Measurements from ENCODE around the gene ANAPC13. TPM values are rescaled to one million over a fixed set of nuclear protein-coding genes. Genes with fewer than 3 reads are reported as not detected.

ANAPC13 gene
- total and polyA plus RNA-seq, 2 of the 4 experiments (the other 2 are of a cell fraction), result 43.4 to 62.9 TPM

- POLR2A ChIA-PET (ENCODE audit: unreplicated experiment), result interaction anchor here (0.6 kb wide), 1 partner anchor 13 kb away, joined by 3 read pairs; no protein-coding TSS in a partner anchor
- in situ Hi-C loops (cut with MboI; ENCODE audit: low sequenced_read_pairs), result no loop called here
These were observed 26.2 kb downstream of the ANAPC13 start for GRCh38 chr3:134459562-134459961.

More at GRCh38 chr3:134459562-134459961, 26.2 kb downstream of the ANAPC13 start:
- BruUV-seq (replicated peaks), result no TSS peak
- H3K9me3 ChIP-seq (ENCODE audit: control insufficient read depth, insufficient read depth, low read length), result no peaks in the 10 kb centered on the region
- no peak overlapping the region for H3K4me3 ChIP-seq (ENCODE audit: insufficient read depth, low read depth, low read length)
- dilution Hi-C loops (cut with HindIII; ENCODE audit: low sequenced_read_pairs, unreplicated experiment), result no loop called here
- H3K79me1 ChIP-seq (ENCODE audit: low read depth in 1 of 2, low read length in 2 of 2), result peaks cover 2 to 14% of the 10 kb centered on the region in 2 experiments; a peak in 3 of 4 replicates
- peak overlapping the region; percentile 44; the same call in 1 of the 2 replicates for H3K18ac ChIP-seq (ENCODE audit: low read depth, low read length)
- H2AFZ ChIP-seq (replicated peaks; ENCODE audit: low read length, poor library complexity), result no peak overlapping the region
- no peaks in the 10 kb centered on the region for H3K36me3 ChIP-seq (ENCODE audit: control insufficient read depth, insufficient read depth, low read length)
- peak overlapping the region; percentile 75; the same call in 1 of the 2 replicates for H3K23ac ChIP-seq (ENCODE audit: low read depth, low read length)
- H2BK15ac ChIP-seq (ENCODE audit: low read depth, low read length), result peak overlapping the region; percentile 84; the same call in 2 of the 3 replicates
- TF ChIP-seq CTCF (conservative IDR thresholded peaks at IDR 0.05; ENCODE audit: low read depth, low read length) (no peak), BHLHE40 (IDR thresholded peaks at IDR 0.05; ENCODE audit: low read depth, low read length) (no peak), MAFK (IDR thresholded peaks at IDR 0.05; ENCODE audit: low read depth, low read length) (no peak), FOS (IDR thresholded peaks at IDR 0.05; ENCODE audit: low read depth, low read length) (no peak), MAZ (IDR thresholded peaks at IDR 0.05; ENCODE audit: borderline replicate concordance, low read depth, low read length) (no peak), ELK1 (IDR thresholded peaks at IDR 0.05; ENCODE audit: borderline replicate concordance, low read depth, low read length) (no peak), NFE2L2 (IDR thresholded peaks at IDR 0.05; ENCODE audit: low read depth, low read length) (no peak), CHD1 (IDR thresholded peaks at IDR 0.05; ENCODE audit: low read depth, low read length) (no peak), CEBPB (IDR thresholded peaks at IDR 0.05; ENCODE audit: low read depth, low read length) (no peak), MXI1 (IDR thresholded peaks at IDR 0.05; ENCODE audit: borderline replicate concordance, low read depth, low read length) (no peak), SMC3 (IDR thresholded peaks at IDR 0.05; ENCODE audit: low read depth, low read length) (no peak), POLR2A (IDR thresholded peaks at IDR 0.05; ENCODE audit: low read depth, low read length) (no peak), RAD21 (IDR thresholded peaks at IDR 0.05; ENCODE audit: low read length) (no peak)
- peak overlapping the region; percentile 88; the same call in 1 of the 2 replicates for H2AK5ac ChIP-seq (ENCODE audit: low read depth, low read length)
- peaks cover 25% of the 10 kb centered on the region for H3K4me1 ChIP-seq (ENCODE audit: control insufficient read depth, insufficient read depth, low read length)
- H4K20me1 ChIP-seq (ENCODE audit: insufficient read depth, low read length), result no peaks in the 10 kb centered on the region
- H2BK20ac ChIP-seq (ENCODE audit: low read depth, low read length), result peak overlapping the region; percentile 78
- peak overlapping the region; percentile 70 for H4K91ac ChIP-seq (ENCODE audit: insufficient read depth, low read depth, low read length)
- DNase-seq, result no peak
- no peaks in the 10 kb centered on the region for H3K27me3 ChIP-seq (ENCODE audit: control insufficient read depth, insufficient read depth, low read length)
- no peak overlapping the region for H3K27ac ChIP-seq (ENCODE audit: insufficient read depth, low read length)
- no peak overlapping the region for H3K4me2 ChIP-seq (ENCODE audit: low read depth, low read length)
- no peak for ATAC-seq (ENCODE audit: low read depth)
- peak overlapping the region; percentile 77 for H3K4ac ChIP-seq (ENCODE audit: low read depth, low read length)
- peaks cover 17% of the 10 kb centered on the region for H3K9me1 ChIP-seq (ENCODE audit: insufficient read depth, low read length)
- no peak overlapping the region for H3K9ac ChIP-seq (ENCODE audit: low read depth, low read length)
- peak overlapping the region; percentile 39 to 71; a peak in 3 of 4 replicates for H4K8ac ChIP-seq (ENCODE audit: low read depth in 2 of 2, low read length in 2 of 2)
- H3K56ac ChIP-seq (ENCODE audit: extremely low read depth, insufficient read depth, low read length), result no peak overlapping the region
- H2BK120ac ChIP-seq (ENCODE audit: low read depth, low read length), result peak overlapping the region; percentile 85
- H2BK5ac ChIP-seq (ENCODE audit: low read depth, low read length, poor library complexity, severe bottlenecking), result peak overlapping the region; percentile 56
- 0 out of 2 replicates have a peak overlapping the region, but pooled peaks have one; percentile 45 for H3K14ac ChIP-seq (replicated peaks; ENCODE audit: low read depth, low read length)
- CTCF ChIA-PET, result interaction anchor here (0.6 to 0.8 kb wide), 2 partner anchors 14 to 219 kb away, joined by 3 read pairs; no protein-coding TSS in a partner anchor
- intact Hi-C loops (cut with micrococcal nuclease), result no loop called here
- H2AK9ac ChIP-seq (replicated peaks; ENCODE audit: low read depth, low read length, poor library complexity), result no peak overlapping the region
- H4K5ac ChIP-seq (ENCODE audit: low read depth, low read length), result peak overlapping the region; percentile 34; the same call in 1 of the 2 replicates
- WGBS, 2 experiments (ENCODE audit: extremely low coverage in 2 of 2, insufficient read length in 1 of 2), result no CpG with 5 or more reads among the region's 4 CpGs

Data from IMR-90 (cell line).